ENCODE results near the gene URI1. TPM values are rescaled to one million over a fixed set of nuclear protein-coding genes. Genes with fewer than 3 reads are reported as not detected.

URI1 gene
- total and polyA plus RNA-seq, 2 of the 8 experiments (the other 6 are each of a cell fraction or from before 2014, with no cell fraction given) = 27.7 to 64.3 TPM

DNA sequence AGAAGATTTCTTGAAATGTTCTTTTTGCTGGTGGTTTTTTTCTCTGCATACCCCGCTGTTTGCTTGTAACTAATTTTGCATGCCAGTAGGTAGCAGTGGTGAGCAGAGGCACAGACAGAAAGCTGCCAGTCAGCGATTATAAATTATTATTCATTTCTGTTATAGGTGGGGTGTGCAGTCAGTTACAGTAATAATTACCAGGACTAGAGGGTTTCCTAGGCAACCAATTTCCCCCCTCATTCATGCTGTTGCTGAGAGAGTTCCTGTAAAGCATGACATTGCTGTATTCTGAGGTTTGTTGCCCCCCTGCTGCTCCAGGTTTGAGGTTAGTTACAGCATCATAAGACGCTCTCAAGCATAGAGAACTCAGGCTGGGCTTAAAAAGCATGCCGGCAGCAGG, 104.5 kb downstream of the URI1 start:
- no peak for DNase-seq (ENCODE audit: low read depth in 1 of 2, low spot score in 2 of 2)
- Histone ChIP-seq H3K9me3 (ENCODE audit: insufficient read depth in 2 of 2, low read depth in 1 of 2, low read length in 1 of 2) (no peaks in the 10 kb centered on the region), H3K23me2 (ENCODE audit: low read depth, low read length) (no peaks in the 10 kb centered on the region), H3K79me2 (ENCODE audit: control insufficient read depth in 1 of 2, insufficient read depth in 2 of 2, low read length in 2 of 2) (no peaks in the 10 kb centered on the region), H4K5ac (ENCODE audit: insufficient read length, low read depth, low read length) (no peak overlapping the region), H3K23ac (ENCODE audit: insufficient read length) (no peak overlapping the region), H3K27me3 (replicated peaks in 1 of 4; ENCODE audit: control insufficient read depth in 3 of 4, extremely low read depth in 1 of 4, insufficient read depth in 3 of 4, low read length in 3 of 4) (no peaks in the 10 kb centered on the region), H3K36me3 (ENCODE audit: control insufficient read depth in 2 of 4, insufficient read depth in 4 of 4, low read length in 3 of 4) (no peaks in the 10 kb centered on the region), H2BK120ac (replicated peaks; ENCODE audit: low read depth, low read length) (no peak overlapping the region), H3K4me1 (replicated peaks in 1 of 4; ENCODE audit: control insufficient read depth in 3 of 4, insufficient read depth in 4 of 4, low read length in 3 of 4) (peaks cover 0 to 2% (median 0%) of the 10 kb centered on the region in 4 experiments; a peak in 1 of 7 replicates), H4K20me1 (replicated peaks in 1 of 2; ENCODE audit: control insufficient read depth in 1 of 2, insufficient read depth in 2 of 2, low read length in 2 of 2) (no peaks in the 10 kb centered on the region), H3K79me1 (ENCODE audit: low read depth, low read length) (no peaks in the 10 kb centered on the region), H3K18ac (ENCODE audit: extremely low read depth, low read length) (no peak overlapping the region), H3K27ac (ENCODE audit: low read depth, low read length) (no peak overlapping the region), H2AK5ac (ENCODE audit: low read depth, low read length) (no peak overlapping the region), H4K8ac (ENCODE audit: extremely low read depth, insufficient read depth, low read length) (no peak overlapping the region), H4K91ac (replicated peaks; ENCODE audit: insufficient read length, low read length) (no peak overlapping the region), H2BK12ac (ENCODE audit: low read depth, low read length) (no peak overlapping the region), H3K14ac (ENCODE audit: insufficient read length) (no peak overlapping the region), H3K4ac (replicated peaks; ENCODE audit: insufficient read length, low read depth, low read length) (no peak overlapping the region), H2BK15ac (ENCODE audit: low read length) (no peak overlapping the region), H3K4me3 (ENCODE audit: extremely low read depth in 1 of 4, insufficient read depth in 2 of 4, low read depth in 3 of 4, low read length in 4 of 4) (no peak overlapping the region), H2AFZ (ENCODE audit: low read length) (no peak overlapping the region), H3K4me2 (ENCODE audit: insufficient read depth in 1 of 2, low read depth in 2 of 2, low read length in 2 of 2) (peak overlapping the region in 1 of 2 experiments; percentile 26; a peak in 1 of 4 replicates), H3K56ac (replicated peaks; ENCODE audit: insufficient read length, low read depth, low read length) (no peak overlapping the region), H3K9ac (replicated peaks in 1 of 4; ENCODE audit: extremely low read depth in 1 of 4, low read depth in 3 of 4, low read length in 3 of 4) (no peak overlapping the region), H2BK20ac (ENCODE audit: low read length) (no peak overlapping the region), H2BK5ac (ENCODE audit: low read depth, low read length) (no peak overlapping the region)
- ChIA-PET CTCF (ENCODE audit: partially characterized antibody) (interaction anchor here (0.7 to 1.7 kb wide), 6 partner anchors 10 to 173 kb away, joined by 3 to 7 read pairs (median 3); no protein-coding TSS in a partner anchor), POLR2A (ENCODE audit: partially characterized antibody) (no interaction called here)
- TF ChIP-seq MAFK (IDR thresholded peaks at IDR 0.05; ENCODE audit: low read depth, low read length) (peak; percentile 76), BACH1 (IDR thresholded peaks at IDR 0.05; ENCODE audit: low read length) (peak; percentile 68), EZH2 (IDR thresholded peaks at IDR 0.05; ENCODE audit: low read depth, low read length, severe bottlenecking) (no peak), CTCF (IDR thresholded peaks at IDR 0.05; ENCODE audit: control extremely low read depth in 1 of 3, insufficient read depth in 1 of 3, low read depth in 1 of 3, low read length in 3 of 3) (peak in 2 of 3 experiments; percentile 54 to 70; a peak in 3 of 4 replicates), EGR1 (IDR thresholded peaks at IDR 0.05; ENCODE audit: borderline replicate concordance, low read depth, low read length) (no peak), RAD21 (IDR thresholded peaks at IDR 0.05 in 1 of 2, conservative IDR thresholded peaks at IDR 0.05 in 1 of 2; ENCODE audit: low read depth in 2 of 2, low read length in 2 of 2) (peak; percentile 57 to 63)
- FAIRE-seq = peak; percentile 72
- 49% methylated on average over 4 of the region's 4 CpGs; no CpG with 5 or more reads in 1 of the 2 experiments for WGBS, 2 experiments (ENCODE audit: extremely low coverage in 1 of 2, insufficient coverage in 1 of 2, insufficient read length in 1 of 2, insufficient replicate concordance in 2 of 2, low coverage in 1 of 2, low lambda C conversion rate in 2 of 2, missing lambda C conversion rate in 1 of 2)

All from H1 (cell line).